H9 (cell line): ENCODE measurements around the gene FAM149B1. TPM values are rescaled to one million over a fixed set of nuclear protein-coding genes. Genes with fewer than 3 reads are reported as not detected.

Experiments
- DNase-seq: peaks from one replicate; pipeline ENCODE4 v3.0.0-alpha.2; 2017
- H2AFZ ChIP-seq: one replicate; pipeline ENCODE4 v1.6.1; 2013; ENCODE audit warnings: mild to moderate bottlenecking, low read length, control low read depth, moderate library complexity
- H2AK5ac ChIP-seq: 2 replicates; pipeline ENCODE4 v1.6.1; 2013; ENCODE audit warnings: low read length, control low read depth, mixed read lengths; ENCODE audit not compliant: insufficient read length
- H2BK120ac ChIP-seq: one replicate; pipeline ENCODE4 v1.6.1; 2013; ENCODE audit warnings: low read depth, mild to moderate bottlenecking, low read length, control low read depth, inconsistent platforms; ENCODE audit not compliant: poor library complexity, severe bottlenecking
- H2BK12ac ChIP-seq: 2 replicates; pipeline ENCODE4 v1.6.1; 2013; ENCODE audit warnings: low read length, control low read depth, mixed read lengths, low read depth; ENCODE audit not compliant: insufficient read length
- H2BK15ac ChIP-seq: 2 replicates; pipeline ENCODE4 v1.6.1; 2013; ENCODE audit warnings: low read depth, low read length, control low read depth
- H2BK20ac ChIP-seq: one replicate; pipeline ENCODE4 v1.6.1; 2013; ENCODE audit warnings: low read depth, mild to moderate bottlenecking, low read length, control low read depth, inconsistent platforms; ENCODE audit not compliant: poor library complexity, severe bottlenecking
- H2BK5ac ChIP-seq: 2 replicates; pipeline ENCODE4 v1.6.1; 2013; ENCODE audit warnings: low read length, control low read depth, mixed read lengths; ENCODE audit not compliant: insufficient read length
- H3K14ac ChIP-seq: 2 replicates; pipeline ENCODE4 v1.6.1; 2013; ENCODE audit warnings: low read length, control low read depth; ENCODE audit not compliant: insufficient read depth
- H3K18ac ChIP-seq: 2 replicates; pipeline ENCODE4 v1.6.1; 2013; ENCODE audit warnings: low read depth, mild to moderate bottlenecking, mixed read lengths, low read length, control low read depth; ENCODE audit not compliant: insufficient read length
- H3K23ac ChIP-seq: 2 replicates; pipeline ENCODE4 v1.6.1; 2013; ENCODE audit warnings: low read length, control low read depth, mixed read lengths, low read depth; ENCODE audit not compliant: insufficient read length
- H3K23me2 ChIP-seq: 2 replicates; pipeline ENCODE4 v1.6.1; 2013; ENCODE audit warnings: low read depth, mild to moderate bottlenecking, mixed read lengths, low read length, control low read depth; ENCODE audit not compliant: insufficient read length, poor library complexity, severe bottlenecking
- H3K27ac ChIP-seq: 2 replicates; pipeline ENCODE4 v1.5.1; 2013; ENCODE audit warnings: low read length, control low read depth, mixed read lengths, low read depth; ENCODE audit not compliant: insufficient read length
- H3K27me3 ChIP-seq: 2 replicates; pipeline ENCODE4 v1.6.1; 2013; ENCODE audit warnings: low read length, control low read depth, inconsistent platforms; ENCODE audit not compliant: insufficient read depth
- H3K4ac ChIP-seq: 2 replicates; pipeline ENCODE4 v1.6.1; 2013; ENCODE audit warnings: low read depth, mild to moderate bottlenecking, control low read depth, inconsistent platforms, low read length, moderate library complexity
- H3K4me1 ChIP-seq: 2 replicates; pipeline ENCODE4 v1.6.1; 2013; ENCODE audit warnings: low read length, control low read depth, inconsistent platforms; ENCODE audit not compliant: insufficient read depth
- H3K4me2 ChIP-seq: 2 replicates; pipeline ENCODE4 v1.6.1; 2013; ENCODE audit warnings: low read length, control low read depth, mixed read lengths; ENCODE audit not compliant: insufficient read length, insufficient read depth
- H3K56ac ChIP-seq: 2 replicates; pipeline ENCODE4 v1.6.1; 2013; ENCODE audit warnings: low read depth, mild to moderate bottlenecking, mixed read lengths, low read length, control low read depth; ENCODE audit not compliant: insufficient read length
- H3K79me1 ChIP-seq: 2 replicates; pipeline ENCODE4 v1.6.1; 2013; ENCODE audit warnings: low read depth, mild to moderate bottlenecking, moderate library complexity, low read length, control low read depth, inconsistent platforms; ENCODE audit not compliant: insufficient read depth, poor library complexity, severe bottlenecking
- H3K79me2 ChIP-seq: 2 replicates; pipeline ENCODE4 v1.6.1; 2013; ENCODE audit warnings: low read length, control low read depth, inconsistent platforms; ENCODE audit not compliant: insufficient read depth
- H3K9ac ChIP-seq: 2 replicates; pipeline ENCODE4 v1.6.1; 2013; ENCODE audit warnings: low read length, control low read depth, mixed read lengths; ENCODE audit not compliant: insufficient read length; ENCODE audit errors: extremely low read depth
- H3K9me3 ChIP-seq: one replicate; pipeline ENCODE4 v1.6.1; 2013; ENCODE audit warnings: low read depth, low read length, inconsistent platforms; ENCODE audit not compliant: control insufficient read depth
- H3T11ph ChIP-seq: one replicate; pipeline ENCODE4 v1.6.1; 2013; ENCODE audit warnings: mild to moderate bottlenecking, low read length, control low read depth, inconsistent platforms
- H4K20me1 ChIP-seq: one replicate; pipeline ENCODE4 v1.6.1; 2013; ENCODE audit not compliant: control insufficient read depth, insufficient read length, insufficient read depth
- H4K5ac ChIP-seq: 2 replicates; pipeline ENCODE4 v1.6.1; 2013; ENCODE audit warnings: low read depth, mild to moderate bottlenecking, mixed read lengths, low read length, control low read depth; ENCODE audit not compliant: insufficient read length
- H4K8ac ChIP-seq: replicated peaks from 2 replicates; pipeline ENCODE4 v1.6.1; 2013; ENCODE audit warnings: low read length, control low read depth, mixed read lengths, low read depth; ENCODE audit not compliant: insufficient read length
- H4K91ac ChIP-seq: 2 replicates; pipeline ENCODE4 v1.6.1; 2013; ENCODE audit warnings: low read depth, mild to moderate bottlenecking, moderate library complexity, mixed read lengths, low read length, control low read depth; ENCODE audit not compliant: insufficient read length
- H3K27ac Mint-ChIP-seq, 3 experiments: 2 replicates in 2 of 3; 3 replicates in 1 of 3; pipeline ENCODE4 v1.8.0; 2020 to 2021; ENCODE audit warnings: mixed read lengths in 3 of 3, mild to moderate bottlenecking in 1 of 3, moderate library complexity in 1 of 3
- H3K27me3 Mint-ChIP-seq: 2 replicates; pipeline ENCODE4 v1.8.0; 2021; ENCODE audit warnings: low read depth, mild to moderate bottlenecking, moderate library complexity, mixed read lengths
- H3K36me3 Mint-ChIP-seq, 3 experiments: 2 replicates in 2 of 3; 3 replicates in 1 of 3; pipeline ENCODE4 v1.8.0; 2020 to 2021; ENCODE audit warnings: low read depth in 3 of 3, mixed read lengths in 3 of 3; ENCODE audit not compliant: insufficient read depth in 1 of 3
- H3K4me1 Mint-ChIP-seq, 2 experiments: 2 replicates each; pipeline ENCODE4 v1.8.0; 2020; ENCODE audit warnings: mixed read lengths in 2 of 2
- H3K4me3 Mint-ChIP-seq, 2 experiments: 2 replicates in 1 of 2; 3 replicates in 1 of 2; pipeline ENCODE4 v1.8.0; 2020 to 2021; ENCODE audit warnings: mild to moderate bottlenecking in 2 of 2, mixed read lengths in 2 of 2, moderate library complexity in 1 of 2
- H3K9me3 Mint-ChIP-seq, 2 experiments: 2 replicates in 1 of 2; 3 replicates in 1 of 2; pipeline ENCODE4 v1.8.0; 2020; ENCODE audit warnings: mild to moderate bottlenecking in 2 of 2, mixed read lengths in 2 of 2, moderate library complexity in 1 of 2
- WGBS: extraction: QIAGEN DNeasy Blood & Tissue Kit; methylation state at CpG from one replicate; pipeline ENCODE4 v1.1.7; 2013; ENCODE audit warnings: missing lambda C conversion rate, low lambda C conversion rate, mixed read lengths; ENCODE audit not compliant: insufficient read length; ENCODE audit errors: extremely low coverage; 5-methylcytosine and 5-hydroxymethylcytosine counted together
- total RNA-seq: library from RNA; stranded (reverse); gene quantifications from 2 replicates; pipeline ENCODE4 v1.2.1, GENCODE V29; 2021
- TF ChIP-seq, protein P1 (sequence below): fragments of 200-600 bp; sonication (generic); conservative IDR thresholded peaks from 3 replicates; pipeline ENCODE4 v1.8.0; 2021; ENCODE audit warnings: antibody characterized with exemption, mild to moderate bottlenecking

The FAM149B1 gene
- total RNA-seq, 1 experiment from 2014 or later, result 17.9 TPM

DNA sequence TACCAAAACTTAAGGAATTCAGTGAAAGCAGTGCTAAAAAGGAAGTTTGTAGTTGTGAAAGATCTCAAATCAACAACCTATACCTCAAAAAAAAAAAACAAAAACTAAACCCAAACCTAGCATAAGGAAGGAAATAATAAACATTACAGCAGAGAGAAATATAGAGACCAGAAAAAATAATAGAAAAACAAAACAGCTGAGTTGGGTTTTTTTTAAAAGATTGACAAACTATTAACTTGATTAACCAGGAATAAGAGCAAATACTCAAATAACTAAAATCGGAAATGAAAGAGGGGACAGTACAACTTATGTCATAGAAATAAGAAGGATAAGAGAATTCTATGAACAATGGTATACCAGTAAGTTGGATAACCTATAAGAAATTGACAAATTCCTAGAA, 6.8 kb upstream of the FAM149B1 start:
- TF ChIP-seq, protein P1, sequence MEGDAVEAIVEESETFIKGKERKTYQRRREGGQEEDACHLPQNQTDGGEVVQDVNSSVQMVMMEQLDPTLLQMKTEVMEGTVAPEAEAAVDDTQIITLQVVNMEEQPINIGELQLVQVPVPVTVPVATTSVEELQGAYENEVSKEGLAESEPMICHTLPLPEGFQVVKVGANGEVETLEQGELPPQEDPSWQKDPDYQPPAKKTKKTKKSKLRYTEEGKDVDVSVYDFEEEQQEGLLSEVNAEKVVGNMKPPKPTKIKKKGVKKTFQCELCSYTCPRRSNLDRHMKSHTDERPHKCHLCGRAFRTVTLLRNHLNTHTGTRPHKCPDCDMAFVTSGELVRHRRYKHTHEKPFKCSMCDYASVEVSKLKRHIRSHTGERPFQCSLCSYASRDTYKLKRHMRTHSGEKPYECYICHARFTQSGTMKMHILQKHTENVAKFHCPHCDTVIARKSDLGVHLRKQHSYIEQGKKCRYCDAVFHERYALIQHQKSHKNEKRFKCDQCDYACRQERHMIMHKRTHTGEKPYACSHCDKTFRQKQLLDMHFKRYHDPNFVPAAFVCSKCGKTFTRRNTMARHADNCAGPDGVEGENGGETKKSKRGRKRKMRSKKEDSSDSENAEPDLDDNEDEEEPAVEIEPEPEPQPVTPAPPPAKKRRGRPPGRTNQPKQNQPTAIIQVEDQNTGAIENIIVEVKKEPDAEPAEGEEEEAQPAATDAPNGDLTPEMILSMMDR, result no peak
- Histone ChIP-seq H3K27ac (no peak overlapping the region), H4K8ac (no peak overlapping the region), H3K18ac (no peak overlapping the region), H2BK20ac (no peak overlapping the region), H3K27me3 (no peaks in the 10 kb centered on the region), H3K4ac (no peak overlapping the region), H2BK5ac (no peak overlapping the region), H3K14ac (no peak overlapping the region), H3K79me2 (peaks cover 2% of the 10 kb centered on the region; the same call in 1 of the 2 replicates), H2BK12ac (no peak overlapping the region), H3K9ac (no peak overlapping the region), H2BK15ac (no peak overlapping the region), H3T11ph (no peak overlapping the region), H4K20me1 (no peaks in the 10 kb centered on the region), H2AFZ (no peak overlapping the region), H3K9me3 (no peaks in the 10 kb centered on the region), H2AK5ac (no peak overlapping the region), H3K4me1 (no peaks in the 10 kb centered on the region), H3K79me1 (peaks cover 2% of the 10 kb centered on the region), H3K23ac (no peak overlapping the region), H3K23me2 (no peaks in the 10 kb centered on the region), H4K5ac (no peak overlapping the region), H2BK120ac (no peak overlapping the region), H3K56ac (no peak overlapping the region), H4K91ac (no peak overlapping the region), H3K4me2 (no peak overlapping the region)
- Mint-ChIP-seq H3K4me1 (peaks cover 0 to 3% of the 10 kb centered on the region in 2 experiments; a peak in 1 of 4 replicates), H3K4me3 (no peak overlapping the region), H3K36me3 (peaks cover 22 to 48% (median 41%) of the 10 kb centered on the region in 3 experiments; a peak in 6 of 7 replicates), H3K27me3 (no peaks in the 10 kb centered on the region), H3K9me3 (no peaks in the 10 kb centered on the region), H3K27ac (no peak overlapping the region)
- no peak for DNase-seq
- WGBS, result no CpG with 5 or more reads among the region's 1 CpG
